Activated effector memory CD4-positive, alpha-beta T cell treated with anti-CD3 and anti-CD28 coated beads, Interleukin-2, amount 50 U/mL, for 16 hours (primary cell): ENCODE measurements around the gene DNTTIP2.
"Not testable (repeated sequence)": the region's sequence is repeated elsewhere in the genome, so short reads cannot be mapped to it uniquely, and the experiment has no call there.

Source experiments
- DNase-seq: peaks from one replicate; pipeline ENCODE4 v3.0.0-alpha.2; 2020

DNTTIP2 gene, protein sequence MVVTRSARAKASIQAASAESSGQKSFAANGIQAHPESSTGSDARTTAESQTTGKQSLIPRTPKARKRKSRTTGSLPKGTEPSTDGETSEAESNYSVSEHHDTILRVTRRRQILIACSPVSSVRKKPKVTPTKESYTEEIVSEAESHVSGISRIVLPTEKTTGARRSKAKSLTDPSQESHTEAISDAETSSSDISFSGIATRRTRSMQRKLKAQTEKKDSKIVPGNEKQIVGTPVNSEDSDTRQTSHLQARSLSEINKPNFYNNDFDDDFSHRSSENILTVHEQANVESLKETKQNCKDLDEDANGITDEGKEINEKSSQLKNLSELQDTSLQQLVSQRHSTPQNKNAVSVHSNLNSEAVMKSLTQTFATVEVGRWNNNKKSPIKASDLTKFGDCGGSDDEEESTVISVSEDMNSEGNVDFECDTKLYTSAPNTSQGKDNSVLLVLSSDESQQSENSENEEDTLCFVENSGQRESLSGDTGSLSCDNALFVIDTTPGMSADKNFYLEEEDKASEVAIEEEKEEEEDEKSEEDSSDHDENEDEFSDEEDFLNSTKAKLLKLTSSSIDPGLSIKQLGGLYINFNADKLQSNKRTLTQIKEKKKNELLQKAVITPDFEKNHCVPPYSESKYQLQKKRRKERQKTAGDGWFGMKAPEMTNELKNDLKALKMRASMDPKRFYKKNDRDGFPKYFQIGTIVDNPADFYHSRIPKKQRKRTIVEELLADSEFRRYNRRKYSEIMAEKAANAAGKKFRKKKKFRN

DNA sequence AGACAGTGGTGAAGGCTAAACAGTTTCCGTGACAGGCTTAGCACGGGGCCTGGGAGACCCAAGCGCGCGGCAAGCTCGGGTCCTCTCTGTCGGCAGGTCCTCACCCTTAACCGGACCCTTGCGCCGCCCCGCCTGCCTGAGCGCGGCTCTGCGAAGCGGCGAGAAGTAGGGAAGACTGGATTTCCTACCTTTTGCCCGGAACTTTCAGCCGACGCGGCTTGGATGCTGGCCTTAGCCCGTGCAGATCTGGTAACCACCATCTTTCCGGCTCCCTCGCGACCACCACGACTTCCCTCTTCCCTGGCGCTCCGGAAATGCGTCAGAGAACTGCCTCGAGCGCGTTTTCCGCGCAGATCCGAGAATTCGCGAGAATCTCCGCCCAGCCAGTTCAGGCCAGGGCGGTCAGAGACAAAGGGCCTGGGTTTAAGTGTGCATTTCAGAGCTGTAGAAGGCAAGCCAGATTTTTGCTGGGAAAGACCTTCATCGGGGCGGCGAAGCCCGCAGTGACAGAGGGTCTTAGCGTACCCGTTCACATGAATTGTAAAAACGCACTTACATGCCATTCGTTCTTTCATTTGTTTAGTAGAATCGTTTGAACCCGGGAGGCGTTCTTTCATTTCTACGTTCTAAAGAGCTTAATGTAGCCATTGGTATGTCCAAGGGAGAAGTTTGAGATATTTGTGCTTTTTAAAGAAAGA is at the start of gene DNTTIP2:
DNTTIP2 (minus strand) TSS at position 318 of the 698 bp plus-strand sequence; CDS start at position 260, 58 bp downstream.
- DNase-seq, result peak; percentile 95

DNA sequence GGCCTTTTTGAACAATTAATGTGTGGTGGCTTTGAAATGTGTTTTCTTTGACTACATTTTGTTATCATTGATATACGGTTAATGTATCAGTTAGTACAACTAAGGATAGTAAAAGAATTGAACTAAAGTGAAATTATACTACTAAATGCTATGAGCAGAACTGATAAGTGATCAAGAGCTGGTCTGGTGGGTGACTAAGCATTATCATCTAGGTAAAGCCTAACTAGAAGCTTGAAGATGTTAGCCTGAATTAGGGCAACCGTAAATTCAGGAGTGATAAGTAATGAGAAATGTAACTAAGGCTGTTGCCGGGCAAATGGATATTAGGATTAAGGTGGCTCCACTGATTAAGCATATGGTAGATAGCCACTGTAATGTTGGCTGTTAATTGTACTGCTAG is 46.2 kb upstream of the DNTTIP2 start:
- DNase-seq, result no peak

DNA sequence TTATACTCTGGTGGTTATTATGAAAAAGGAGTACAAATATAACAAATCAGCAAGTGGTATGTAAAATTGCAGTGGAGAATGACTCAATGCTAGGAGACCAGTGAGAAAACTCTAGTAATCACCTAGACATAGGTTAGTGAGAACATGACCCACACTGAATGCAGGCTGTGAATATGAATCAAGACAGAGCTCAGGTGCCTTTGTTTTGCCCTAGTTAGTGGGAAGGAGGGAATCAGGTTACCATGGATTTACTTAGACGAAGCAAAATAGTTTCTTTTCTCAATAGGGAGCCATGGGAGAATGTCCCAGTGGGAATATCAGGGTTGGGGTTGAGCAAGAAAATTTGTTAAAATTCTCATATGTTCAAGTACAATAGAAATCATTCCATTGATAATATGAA is 40.8 kb upstream of the DNTTIP2 start:
- no peak for DNase-seq

DNA sequence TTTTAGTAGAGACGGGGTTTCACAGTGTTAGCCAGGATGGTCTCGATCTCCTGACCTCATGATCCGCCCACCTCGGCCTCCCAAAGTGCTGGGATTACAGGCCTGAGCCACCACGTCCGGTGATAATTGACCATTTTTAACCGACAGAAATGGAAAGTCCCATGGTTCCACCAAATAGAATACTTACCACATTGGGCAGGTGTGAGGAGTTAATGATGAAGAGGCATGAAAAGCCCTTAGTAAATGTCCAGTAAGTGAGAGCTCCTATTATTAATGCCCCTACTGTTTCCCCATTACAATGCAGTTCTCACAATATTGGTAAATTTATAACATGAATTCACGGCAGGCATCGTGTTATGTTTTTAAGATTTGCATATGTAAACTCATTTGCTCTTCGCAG is 38.3 kb upstream of the DNTTIP2 start:
- no peak for DNase-seq

DNA sequence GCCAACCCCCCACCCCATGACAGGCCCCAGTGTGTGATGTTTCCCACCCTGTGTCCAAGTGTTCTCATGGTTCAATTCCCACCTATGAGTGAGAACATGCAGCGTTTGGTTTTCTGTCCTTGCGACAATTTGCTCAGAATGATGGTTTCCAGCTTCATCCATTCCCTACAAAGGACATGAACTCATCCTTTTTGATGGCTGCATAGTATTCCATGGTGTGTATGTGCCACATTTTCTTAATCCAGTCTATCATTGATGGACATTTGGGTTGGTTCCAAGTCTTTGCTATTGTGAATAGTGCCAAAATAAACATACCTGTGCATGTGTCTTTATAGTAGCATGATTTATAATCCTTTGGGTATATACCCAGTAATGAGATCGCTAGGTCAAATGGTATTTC is 31.9 kb upstream of the DNTTIP2 start:
- not testable (repeated sequence) for DNase-seq

DNA sequence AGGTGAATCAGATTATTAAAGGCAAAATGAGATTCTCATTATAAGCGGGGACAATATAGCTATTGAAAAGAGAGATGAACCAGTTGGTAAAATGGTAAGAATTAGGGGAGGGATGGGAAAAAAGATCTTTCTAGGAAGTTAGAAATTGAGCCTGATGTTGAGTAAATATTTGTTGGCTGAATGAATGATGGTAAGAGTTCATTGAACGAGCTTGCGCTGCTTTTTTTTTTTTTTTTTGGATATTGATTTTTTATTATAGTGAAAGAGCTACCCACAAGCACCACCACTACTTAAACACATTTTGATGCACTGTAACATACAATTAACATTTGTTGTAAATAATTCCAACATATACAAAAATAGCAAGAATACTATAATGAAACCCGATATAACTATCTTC is 31.3 kb upstream of the DNTTIP2 start:
- DNase-seq, result no peak

DNA sequence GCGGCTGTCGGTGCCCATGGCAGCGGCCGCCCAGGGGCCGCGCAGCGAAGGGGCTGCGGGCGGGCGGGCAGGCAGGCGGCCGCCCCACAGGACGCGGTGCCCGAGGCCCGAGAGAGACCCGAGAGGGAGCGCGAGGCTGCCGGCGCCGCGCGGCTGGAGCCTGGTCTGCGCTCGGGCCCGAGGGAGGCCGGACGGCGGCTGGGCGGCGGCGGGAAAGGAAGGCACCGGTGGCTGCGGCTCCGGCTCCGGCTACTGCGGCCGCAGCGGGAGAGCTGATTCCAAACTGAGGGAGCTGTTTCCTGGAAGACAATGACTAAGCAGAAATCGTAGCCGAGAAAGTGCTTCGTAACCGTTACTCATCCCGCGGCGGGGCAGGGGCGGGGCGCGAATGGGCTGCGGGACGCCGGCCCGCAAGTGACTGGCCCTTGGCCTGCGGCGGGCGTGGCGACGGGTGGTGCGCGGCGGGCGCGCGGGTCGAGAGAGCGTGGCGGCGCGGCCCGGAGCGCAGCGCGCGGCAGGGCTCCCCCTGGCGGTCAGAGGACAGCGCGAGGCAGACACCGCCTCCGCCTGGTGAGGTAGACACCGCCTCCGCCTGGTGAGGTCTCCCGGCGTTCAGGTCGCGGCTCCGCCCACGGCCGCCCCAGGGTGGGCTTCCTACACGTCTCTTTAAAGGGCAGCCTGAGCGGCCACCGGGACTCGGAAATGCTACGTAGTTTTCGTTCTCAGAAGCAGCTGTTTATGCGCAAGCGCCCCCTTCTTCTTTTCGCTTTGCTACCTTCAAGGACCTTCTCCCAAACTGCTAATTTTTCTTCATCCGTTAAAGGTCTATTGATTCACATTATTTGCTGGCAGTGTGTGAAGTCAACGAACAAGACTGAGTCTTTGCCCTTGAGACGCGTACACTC is 30.4 kb upstream of the DNTTIP2 start, which contains the start of gene GCLM:
GCLM (minus strand) TSS at position 285 of the 905 bp plus-strand sequence; CDS start at position 18, 267 bp downstream.
- peak; percentile 97 for DNase-seq

DNA sequence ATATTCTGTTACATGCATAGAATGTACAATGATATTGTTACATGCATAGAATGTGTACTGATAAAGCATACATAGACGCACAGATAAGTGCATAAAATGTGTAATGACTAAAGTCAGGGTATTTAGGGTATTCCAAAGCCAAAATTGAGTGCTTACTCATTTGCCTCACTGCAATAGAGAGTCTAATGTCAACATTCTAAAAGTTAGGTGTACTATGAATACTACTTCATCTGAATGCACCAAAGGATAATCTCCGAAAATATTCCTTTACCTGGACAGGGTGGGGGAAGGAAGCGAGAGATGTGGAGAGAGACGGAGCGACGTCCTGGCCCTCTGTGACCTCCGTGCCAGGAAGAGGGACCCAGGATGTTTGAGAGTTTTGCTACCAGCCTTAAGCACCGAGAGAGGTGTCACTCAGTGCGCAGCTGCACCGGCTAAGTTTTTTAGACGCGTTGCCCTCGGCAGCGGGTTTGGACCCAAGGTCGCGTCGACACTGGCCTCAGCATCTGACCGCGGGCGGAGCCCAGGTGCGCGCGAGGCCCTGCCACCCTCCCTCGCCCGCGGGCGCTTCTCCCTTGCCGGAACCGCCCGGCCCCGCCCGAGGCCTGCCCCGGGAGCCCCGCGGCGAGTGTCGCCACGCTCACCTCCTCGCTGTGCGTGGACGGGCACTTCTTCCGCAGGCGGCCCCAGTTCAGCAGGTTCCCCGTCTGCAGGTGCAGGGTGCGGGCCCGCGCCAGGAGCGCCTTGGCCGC is 29.6 kb upstream of the DNTTIP2 start:
- peak; percentile 84 for DNase-seq

DNA sequence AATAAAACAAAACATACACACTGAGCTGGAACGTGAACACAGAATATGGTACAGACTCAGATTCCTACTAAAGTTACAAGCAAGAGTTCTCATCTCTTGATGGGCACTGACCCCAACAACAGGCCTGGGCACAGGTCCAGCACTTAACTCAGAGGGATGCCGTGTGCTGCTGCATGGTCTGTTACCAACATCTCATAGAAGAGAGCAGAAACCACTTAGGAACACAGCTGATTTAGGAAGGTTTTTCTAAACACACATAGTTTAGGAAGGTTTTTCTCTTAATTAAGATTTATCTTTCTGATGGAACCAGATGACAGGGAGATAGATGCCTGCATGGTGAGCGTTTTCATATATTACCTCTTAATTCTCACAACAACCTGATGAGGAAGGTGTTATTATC is 28.7 kb upstream of the DNTTIP2 start:
- no peak for DNase-seq

DNA sequence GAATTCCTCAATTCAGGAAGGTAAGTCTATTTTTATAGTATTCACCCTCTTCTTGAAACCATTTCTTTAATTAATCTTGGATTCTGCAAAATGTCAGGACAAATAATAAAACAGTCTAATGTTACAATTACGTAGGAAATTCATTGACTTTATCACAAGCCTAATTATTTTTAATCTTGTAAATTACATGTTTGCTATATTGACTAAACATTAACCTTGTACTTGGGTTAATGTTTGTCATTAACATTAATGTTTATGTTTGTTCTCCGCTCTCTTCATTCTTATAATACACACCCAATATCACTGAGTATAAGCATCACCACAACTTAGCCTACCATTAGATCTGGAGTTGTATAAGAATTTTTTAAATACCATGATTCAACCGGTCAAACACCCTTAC is 27.5 kb upstream of the DNTTIP2 start:
- DNase-seq, result no peak

DNA sequence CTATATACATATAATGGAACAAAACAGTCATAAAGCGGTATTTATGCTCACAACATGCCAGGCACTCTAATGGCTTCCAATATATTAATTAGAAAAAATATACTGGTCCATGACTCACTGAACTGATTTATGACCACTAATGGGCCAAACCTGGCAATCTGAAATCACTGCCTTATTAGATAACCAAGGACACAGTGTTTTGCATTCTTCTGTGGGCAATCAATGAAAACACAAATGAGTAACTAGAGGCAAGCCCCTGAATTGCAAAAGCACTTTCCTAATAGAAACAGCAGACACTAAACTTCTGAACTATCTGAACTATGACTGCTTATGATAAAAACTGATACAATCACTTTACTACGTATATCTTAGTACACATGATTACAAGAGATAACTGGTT is 26.7 kb upstream of the DNTTIP2 start:
- no peak for DNase-seq

DNA sequence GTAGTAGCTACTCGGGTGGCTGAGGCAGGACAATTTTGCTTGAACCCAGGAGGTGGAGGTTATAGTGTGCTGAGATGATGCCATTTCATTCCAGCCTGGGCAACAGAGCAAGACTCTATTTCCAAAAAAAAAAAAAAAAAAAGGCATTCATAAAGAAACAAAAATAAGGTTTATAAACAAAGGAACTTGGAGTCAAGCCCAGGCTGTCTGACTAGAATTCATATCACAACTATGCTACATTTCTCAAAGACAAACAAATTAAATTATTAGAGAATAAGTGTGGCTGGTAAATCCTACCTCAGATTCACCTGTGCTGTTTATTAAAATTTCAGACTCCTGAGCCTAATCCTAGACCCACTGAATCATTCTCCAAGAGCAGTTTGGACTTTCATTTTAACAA is 26.0 kb upstream of the DNTTIP2 start:
- no peak for DNase-seq

DNA sequence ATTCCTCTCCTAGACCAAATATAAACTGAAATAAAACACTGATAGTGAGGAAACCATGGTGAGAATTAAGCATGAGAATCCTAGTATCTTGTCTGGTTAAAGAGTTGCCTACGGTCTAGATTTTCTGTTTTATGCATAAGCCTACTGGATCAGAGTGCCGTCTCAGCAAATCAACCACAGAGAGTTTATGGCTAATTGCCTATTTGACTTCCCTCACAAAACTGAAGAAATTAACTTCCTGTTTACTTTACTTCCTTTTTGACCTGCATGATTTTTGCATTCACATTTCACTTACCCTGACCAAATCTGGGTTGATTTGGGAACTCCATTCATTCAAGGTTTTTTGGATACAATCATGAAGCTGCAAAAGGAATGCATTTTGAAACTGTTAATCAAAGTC is 25.2 kb upstream of the DNTTIP2 start:
- no peak for DNase-seq

DNA sequence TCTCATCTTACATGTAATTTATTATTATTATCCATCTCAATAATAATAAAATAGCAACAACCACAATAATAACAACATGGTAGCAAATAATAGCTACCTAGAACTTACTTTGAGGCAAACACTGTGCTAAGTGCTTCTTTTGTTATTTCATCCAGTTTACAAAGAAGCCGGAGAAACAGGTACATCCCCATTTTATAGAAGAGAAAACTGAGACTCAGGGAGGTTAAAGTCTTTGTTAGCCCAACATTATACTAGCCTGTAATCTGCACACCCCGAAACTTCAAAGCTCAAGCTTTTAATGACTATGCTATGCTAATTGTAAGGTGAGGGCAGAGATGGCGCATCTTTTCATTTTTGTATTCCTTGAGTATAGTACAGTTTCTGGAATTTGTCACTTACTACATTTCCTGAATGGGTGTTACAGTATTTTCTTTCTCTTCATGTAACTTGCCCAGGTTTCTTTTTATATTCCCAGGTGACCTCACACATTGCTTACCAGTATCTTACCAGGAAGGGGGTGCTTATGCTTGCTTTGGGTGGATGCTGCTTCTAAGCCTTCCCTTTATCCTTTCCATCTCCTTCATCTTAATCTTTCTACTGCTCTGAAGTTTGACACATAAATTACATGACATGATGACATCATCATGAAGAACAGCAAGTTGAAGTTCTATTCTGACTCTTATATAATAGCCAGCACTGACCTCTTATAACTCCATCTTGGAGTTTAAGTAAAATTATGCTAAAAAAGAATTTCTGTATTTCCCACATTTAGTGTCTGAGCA is 21.9 kb upstream of the DNTTIP2 start:
- DNase-seq, result no peak

DNA sequence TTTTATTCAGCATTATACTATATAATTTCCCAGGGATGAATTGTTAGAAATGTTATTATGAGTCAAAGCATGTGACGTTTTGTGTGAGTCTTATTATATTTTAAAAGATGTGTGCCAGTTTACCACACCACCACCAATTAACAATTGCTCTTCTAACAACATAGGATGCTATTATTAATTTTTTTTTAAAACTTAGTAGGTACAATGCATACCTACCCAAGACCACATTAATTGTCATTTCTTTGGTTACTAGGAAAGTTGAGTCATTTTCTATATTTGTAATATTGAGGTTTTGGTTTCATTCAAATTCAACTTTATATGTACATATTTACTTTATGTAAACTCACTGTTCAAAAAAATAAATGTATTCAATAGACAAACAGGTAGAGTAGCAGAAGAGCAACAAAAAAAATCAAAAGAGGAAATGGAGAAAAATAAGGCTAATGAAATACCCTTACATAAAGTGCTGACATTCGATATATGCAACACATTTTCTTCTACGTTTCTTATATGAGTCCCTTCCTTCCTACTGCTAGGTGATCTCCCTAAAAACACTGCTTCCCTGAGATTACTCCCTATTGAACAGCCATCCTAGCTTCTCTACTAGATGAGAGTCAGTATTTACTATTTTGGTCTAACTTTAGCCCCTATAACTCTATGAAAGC is 20.7 kb upstream of the DNTTIP2 start:
- no peak for DNase-seq

DNA sequence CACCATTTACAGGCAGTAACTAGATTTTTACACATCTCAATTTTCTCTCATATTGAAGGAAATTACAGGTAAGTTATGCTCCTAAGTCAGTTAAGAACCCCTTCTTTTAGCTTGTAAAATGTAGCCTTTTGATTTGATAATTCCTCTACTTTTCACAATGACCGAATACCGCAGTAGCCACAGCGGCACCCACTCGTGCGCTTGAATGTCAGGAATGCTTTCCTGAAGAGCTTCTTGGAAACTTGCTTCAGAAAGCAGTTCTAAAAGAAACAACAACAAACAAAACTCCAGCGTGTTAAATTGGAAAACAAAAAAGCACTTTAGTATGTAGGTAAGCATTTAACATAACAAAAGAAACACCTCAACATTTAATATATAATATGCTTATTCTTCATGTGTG is 9.9 kb upstream of the DNTTIP2 start:
- DNase-seq, result no peak

DNA sequence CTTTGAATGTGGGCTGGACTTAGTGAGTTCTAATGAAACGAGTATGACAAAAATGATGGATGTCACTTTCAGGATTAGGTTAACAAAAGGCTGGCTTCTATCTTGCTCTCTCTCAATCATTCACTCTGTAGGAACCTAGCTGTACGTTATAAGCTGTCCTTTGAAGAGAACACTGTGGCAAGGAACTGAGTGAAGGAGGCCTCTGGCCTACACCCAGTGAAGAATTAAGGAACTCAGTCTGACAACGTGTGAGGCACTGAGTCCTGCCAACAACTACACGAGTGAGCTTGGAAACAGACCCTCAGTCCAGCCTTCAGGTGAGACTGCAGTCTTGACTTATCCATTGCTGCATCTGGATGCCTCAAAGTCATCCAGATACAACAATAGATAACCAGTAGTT is 3.3 kb upstream of the DNTTIP2 start:
- no peak for DNase-seq

DNA sequence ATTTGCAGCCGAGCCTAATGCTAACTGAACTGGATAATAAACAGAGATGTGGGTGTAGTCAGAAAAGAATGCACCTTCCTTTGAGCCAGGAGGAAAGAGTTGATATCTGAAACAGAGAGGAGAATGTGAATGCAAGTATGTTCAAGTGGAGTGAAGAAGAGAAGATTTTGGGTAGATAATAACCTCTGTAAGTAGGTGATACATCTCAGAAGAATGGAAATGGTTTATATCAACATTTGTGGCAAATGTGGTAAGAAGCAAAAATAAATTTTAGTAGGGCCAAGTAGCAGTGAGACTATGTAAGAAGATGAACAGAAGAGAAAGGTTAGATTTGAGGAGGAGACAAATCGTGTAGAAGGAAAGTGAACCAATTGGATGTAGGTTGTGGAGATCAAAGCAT is 1.7 kb upstream of the DNTTIP2 start:
- no peak for DNase-seq

DNA sequence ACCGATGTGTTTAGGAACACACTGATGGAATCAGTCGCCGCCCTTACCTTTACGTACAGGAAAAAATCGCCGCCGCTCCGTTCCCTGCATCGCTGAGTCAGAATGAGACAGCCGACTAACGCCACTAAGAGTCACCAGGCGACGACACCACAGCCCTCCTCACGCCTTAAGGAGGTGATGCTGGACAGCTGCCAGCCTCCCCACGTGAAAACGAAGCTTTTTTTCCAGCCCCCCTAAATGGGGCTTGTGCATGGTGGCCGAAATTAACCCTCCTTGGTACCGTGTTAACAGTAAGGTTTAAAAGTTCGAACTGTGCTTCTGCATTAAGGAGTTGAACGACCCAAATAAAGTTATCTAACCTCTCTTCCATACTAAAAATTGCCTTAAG is 511 bp downstream of the DNTTIP2 start:
- DNase-seq, result peak; percentile 88

DNA sequence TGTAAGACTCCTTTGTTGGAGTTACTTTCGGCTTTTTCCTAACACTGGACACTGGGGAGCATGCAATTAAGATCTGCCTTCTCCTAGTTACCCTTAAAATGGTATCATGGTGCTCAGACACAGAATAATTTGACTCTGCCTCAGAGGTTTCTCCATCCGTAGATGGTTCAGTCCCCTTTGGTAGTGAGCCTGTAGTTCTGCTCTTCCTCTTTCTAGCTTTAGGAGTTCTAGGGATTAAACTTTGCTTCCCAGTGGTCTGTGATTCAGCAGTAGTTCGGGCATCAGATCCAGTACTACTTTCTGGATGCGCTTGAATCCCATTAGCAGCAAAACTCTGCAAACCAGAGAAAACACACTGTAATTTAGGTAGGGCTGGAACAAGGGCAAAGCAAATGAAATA is 1.5 kb downstream of the DNTTIP2 start:
- no peak for DNase-seq
